GM23248 (cell line): ENCODE measurements around the gene TCTN1. TPM values are rescaled to one million over a fixed set of nuclear protein-coding genes. Genes with fewer than 3 reads are reported as not detected.

Experiments used
- DNase-seq: peaks from one replicate; pipeline ENCODE4 v3.0.0-alpha.2; 2015
- H2AFZ ChIP-seq: fragments of 200-600 bp; sonication (generic); 2 replicates; pipeline ENCODE4 v1.6.1; 2016; ENCODE audit warnings: antibody characterized with exemption
- H3F3A ChIP-seq: fragments of 200-600 bp; sonication (generic); 2 replicates; pipeline ENCODE4 v1.6.1; 2016; ENCODE audit warnings: mild to moderate bottlenecking, antibody characterized with exemption, mixed run types; ENCODE audit not compliant: insufficient read depth
- H3K27ac ChIP-seq: fragments of 200-600 bp; sonication (generic); 2 replicates; pipeline ENCODE4 v1.5.1; 2016; ENCODE audit warnings: mild to moderate bottlenecking
- H3K27me3 ChIP-seq: fragments of 200-600 bp; sonication (generic); replicated peaks from 2 replicates; pipeline ENCODE4 v1.6.1; 2016; ENCODE audit warnings: mild to moderate bottlenecking; ENCODE audit not compliant: insufficient read depth
- H3K36me3 ChIP-seq: fragments of 200-600 bp; sonication (generic); 2 replicates; pipeline ENCODE4 v1.6.1; 2016; ENCODE audit warnings: low read depth, mild to moderate bottlenecking
- H3K4me1 ChIP-seq: fragments of 200-600 bp; sonication (generic); 2 replicates; pipeline ENCODE4 v1.6.1; 2016; ENCODE audit warnings: mild to moderate bottlenecking; ENCODE audit not compliant: insufficient read depth
- H3K4me2 ChIP-seq: fragments of 200-600 bp; sonication (generic); one replicate; pipeline ENCODE4 v1.6.1; 2016; ENCODE audit warnings: mild to moderate bottlenecking; ENCODE audit not compliant: unreplicated experiment
- H3K4me3 ChIP-seq: fragments of 200-600 bp; sonication (generic); 2 replicates; pipeline ENCODE4 v1.5.1; 2016; ENCODE audit warnings: mild to moderate bottlenecking
- H3K79me2 ChIP-seq: fragments of 200-600 bp; sonication (generic); 2 replicates; pipeline ENCODE4 v1.6.1; 2016; ENCODE audit warnings: mild to moderate bottlenecking; ENCODE audit not compliant: insufficient read depth
- H3K9ac ChIP-seq: fragments of 200-600 bp; sonication (generic); 2 replicates; pipeline ENCODE4 v1.6.1; 2016; ENCODE audit warnings: mild to moderate bottlenecking
- H3K9me2 ChIP-seq: fragments of 200-600 bp; sonication (generic); 2 replicates; pipeline ENCODE4 v1.6.1; 2016; ENCODE audit warnings: mixed run types, mild to moderate bottlenecking, moderate library complexity; ENCODE audit not compliant: insufficient read depth
- H3K9me3 ChIP-seq: fragments of 200-600 bp; sonication (generic); one replicate; pipeline ENCODE4 v1.6.1; 2017; ENCODE audit warnings: low read depth
- H4K20me1 ChIP-seq: fragments of 200-600 bp; sonication (generic); 2 replicates; pipeline ENCODE4 v1.6.0; 2016; ENCODE audit not compliant: insufficient read depth
- EZH2 ChIP-seq: fragments of 200-600 bp; sonication (generic); IDR thresholded peaks from 2 replicates; pipeline ENCODE4 v1.6.1; 2018; ENCODE audit warnings: antibody characterized with exemption, mild to moderate bottlenecking; ENCODE audit not compliant: insufficient read depth, poor library complexity, severe bottlenecking
- EZH2phosphoT487 ChIP-seq: fragments of 200-600 bp; sonication (generic); IDR thresholded peaks from 2 replicates; pipeline ENCODE4 v1.6.1; 2018; ENCODE audit warnings: antibody characterized with exemption, moderate library complexity, mild to moderate bottlenecking, low read depth; ENCODE audit not compliant: insufficient read depth
- WGBS, 2 experiments: methylation state at CpG; one replicate each; pipeline ENCODE4 v1.1.6; 2015 to 2017; ENCODE audit warnings: low lambda C conversion rate in 2 of 2, low coverage in 1 of 2; ENCODE audit errors: missing lambda C conversion rate in 2 of 2; 5-methylcytosine and 5-hydroxymethylcytosine counted together
- in situ Hi-C: fragments of 300-500 bp; cut with MboI; formaldehyde crosslinking; loops from 2 replicates; pipeline ENCODE4 v1.15.0; 2020
- polyA plus RNA-seq: library from polyadenylated mRNA; unstranded; fragments of >200 nt; fragmentation: Nextera tagmentation; extraction: Ambion mirVana; gene quantifications from 2 replicates; pipeline ENCODE4 v1.2.1, GENCODE V29; 2016
- total RNA-seq: library from RNA; depleted of rRNA; stranded (reverse); fragments of >200 nt; shearing (Covaris generic); gene quantifications from 2 replicates; pipeline ENCODE4 v1.2.3, GENCODE V29; 2014

The TCTN1 gene
- total and polyA plus RNA-seq, 2 experiments from 2014 or later = 44.3 to 65.2 TPM

DNA sequence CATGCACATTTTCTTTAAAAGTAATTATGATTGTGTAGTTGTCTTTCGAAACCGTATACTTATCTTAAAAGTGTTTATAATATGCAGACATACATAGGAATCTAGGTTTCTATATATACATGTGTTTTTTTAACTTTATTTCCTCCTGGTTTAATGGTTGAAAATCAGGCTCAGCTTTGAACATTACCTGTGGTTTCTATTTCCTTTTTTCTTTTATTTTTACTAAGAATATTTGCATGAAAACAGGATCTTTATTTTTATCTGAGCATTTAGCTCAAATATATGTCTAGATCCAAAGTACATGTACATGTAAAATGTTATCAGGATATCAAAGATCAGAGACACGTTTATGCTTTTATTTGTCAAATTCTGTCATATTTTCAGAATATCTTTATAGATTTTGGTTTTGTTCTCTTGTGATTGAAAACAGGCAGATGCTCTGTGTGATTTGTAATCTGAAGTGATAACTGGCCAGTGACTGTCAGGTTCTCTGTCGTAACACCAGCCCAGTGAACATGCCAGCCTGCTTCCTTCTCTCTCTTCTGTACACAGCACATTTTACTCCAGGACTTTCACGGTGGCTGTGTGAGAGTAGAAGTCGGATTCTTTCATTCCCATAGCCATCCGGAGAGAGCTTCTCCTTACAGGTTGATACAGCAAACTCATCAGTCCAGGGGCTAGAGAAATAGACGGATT lies 13.7 kb downstream of the TCTN1 start:
- 94 to 96% methylated on average over 8 of the region's 8 CpGs for WGBS, 2 experiments
- no peaks in the 10 kb centered on the region for H3K27me3 ChIP-seq

DNA sequence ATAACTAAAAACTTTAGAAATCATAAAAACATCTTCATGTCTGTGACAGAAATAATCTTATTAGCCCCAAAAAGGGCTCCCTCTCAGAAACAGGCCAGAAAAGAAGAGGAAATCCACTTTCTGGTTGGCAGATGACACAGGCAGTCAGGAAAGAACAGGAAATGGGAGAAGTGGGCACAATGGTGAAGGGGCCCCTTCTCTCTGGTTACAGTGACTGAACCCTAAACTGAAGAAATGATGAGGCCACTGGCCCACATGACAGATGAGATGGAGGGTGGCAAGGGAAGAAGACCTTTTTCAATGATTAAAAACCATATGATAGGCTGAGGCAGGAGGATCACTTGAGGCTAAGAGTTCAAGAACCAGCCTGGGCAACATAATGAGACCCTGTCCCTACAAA lies 21.1 kb downstream of the TCTN1 start:
- H3K27me3 ChIP-seq = no peaks in the 10 kb centered on the region
- no peak overlapping the region for H3K4me3 ChIP-seq
- H3K79me2 ChIP-seq = no peaks in the 10 kb centered on the region
- in situ Hi-C loops = no loop called here
- TF ChIP-seq EZH2phosphoT487 (no peak), EZH2 (no peak)
- no peaks in the 10 kb centered on the region for H3K36me3 ChIP-seq
- H4K20me1 ChIP-seq = no peaks in the 10 kb centered on the region
- H3K27ac ChIP-seq = no peak overlapping the region
- no peak overlapping the region for H2AFZ ChIP-seq
- no peak overlapping the region for H3K4me2 ChIP-seq
- no peaks in the 10 kb centered on the region for H3K9me3 ChIP-seq
- peaks cover 3% of the 10 kb centered on the region; the same call in 1 of the 2 replicates for H3K9me2 ChIP-seq
- no peak for DNase-seq
- H3F3A ChIP-seq = no peaks in the 10 kb centered on the region
- H3K4me1 ChIP-seq = peaks cover 9% of the 10 kb centered on the region
- no peak overlapping the region for H3K9ac ChIP-seq

More for the DNA sequence above, 13.7 kb downstream of the TCTN1 start:
- Histone ChIP-seq H3K9ac (no peak overlapping the region), H3K79me2 (no peaks in the 10 kb centered on the region), H3F3A (no peaks in the 10 kb centered on the region), H2AFZ (no peak overlapping the region), H3K36me3 (peaks cover 21% of the 10 kb centered on the region), H3K4me1 (no peaks in the 10 kb centered on the region), H3K4me3 (no peak overlapping the region), H3K9me3 (no peaks in the 10 kb centered on the region), H4K20me1 (no peaks in the 10 kb centered on the region), H3K4me2 (no peak overlapping the region), H3K9me2 (no peaks in the 10 kb centered on the region), H3K27ac (no peak overlapping the region)
- no peak for TF ChIP-seq EZH2
- no peak for TF ChIP-seq EZH2phosphoT487
- in situ Hi-C loops = no loop called here
- DNase-seq = no peak

DNA sequence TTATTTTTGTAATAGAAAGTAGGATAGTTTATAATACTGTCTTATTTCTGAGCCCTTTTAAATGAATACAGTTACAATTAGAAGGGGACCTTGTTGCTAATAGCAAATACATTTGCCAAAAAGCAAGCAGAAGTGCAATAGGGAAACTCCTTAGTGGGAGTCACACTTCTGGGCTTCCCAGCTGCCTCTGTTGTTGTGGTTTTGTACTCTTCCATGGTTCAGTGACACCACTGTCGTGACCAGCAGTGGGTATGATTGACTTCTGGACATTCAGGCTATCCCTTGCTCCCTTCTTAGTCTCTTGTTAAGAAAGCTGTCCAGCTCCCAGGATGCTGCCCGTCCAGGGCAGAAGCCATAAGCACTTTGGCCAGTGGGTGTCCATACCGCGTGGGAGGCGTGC lies 22.6 kb downstream of the TCTN1 start:
- in situ Hi-C loops = no loop called here
- DNase-seq = no peak
- no peak overlapping the region for H3K9ac ChIP-seq
- H3K9me3 ChIP-seq = no peaks in the 10 kb centered on the region
- no peaks in the 10 kb centered on the region for H3F3A ChIP-seq
- no peak overlapping the region for H2AFZ ChIP-seq
- TF ChIP-seq EZH2 (no peak), EZH2phosphoT487 (no peak)
- H3K27me3 ChIP-seq = no peaks in the 10 kb centered on the region
- no peak overlapping the region for H3K27ac ChIP-seq
- H3K4me1 ChIP-seq = peaks cover 10% of the 10 kb centered on the region
- H3K79me2 ChIP-seq = no peaks in the 10 kb centered on the region
- no peak overlapping the region for H3K4me3 ChIP-seq
- no peaks in the 10 kb centered on the region for H4K20me1 ChIP-seq
- peaks cover 7% of the 10 kb centered on the region; the same call in 1 of the 2 replicates for H3K36me3 ChIP-seq
- WGBS, 2 experiments = 91 to 94% methylated on average over 5 of the region's 5 CpGs
- H3K4me2 ChIP-seq = no peak overlapping the region
- peaks cover 3% of the 10 kb centered on the region; the same call in 1 of the 2 replicates for H3K9me2 ChIP-seq

DNA sequence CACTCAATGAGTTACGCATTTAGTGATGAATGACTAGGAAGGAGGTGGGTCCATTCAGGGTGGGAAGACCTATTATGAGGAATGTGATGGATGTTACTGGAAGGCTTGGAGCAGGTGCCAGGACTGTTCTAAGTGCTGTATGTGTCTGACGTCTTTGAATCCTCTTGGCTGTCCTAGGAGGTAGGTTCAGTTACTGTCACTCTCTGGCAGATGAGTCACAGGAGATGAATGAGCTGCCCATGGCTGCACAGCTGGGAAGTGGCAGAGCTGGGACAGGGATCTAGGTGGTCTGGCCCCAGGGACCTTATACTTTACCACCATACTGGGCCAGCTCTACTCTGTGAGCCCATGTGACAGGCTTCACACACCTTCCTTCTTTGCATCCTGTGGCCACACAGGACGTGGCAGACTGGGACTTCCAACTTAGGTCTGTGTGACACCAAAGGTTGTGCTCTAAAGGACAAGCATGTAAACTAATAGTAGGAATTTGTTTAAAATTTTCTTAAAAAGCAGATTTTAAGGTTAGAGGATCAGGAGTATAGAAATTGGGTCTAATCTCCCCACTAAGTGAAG lies 24.0 kb downstream of the TCTN1 start:
- H2AFZ ChIP-seq = no peak overlapping the region
- no peak for DNase-seq
- H3K27me3 ChIP-seq = no peaks in the 10 kb centered on the region
- H3K4me2 ChIP-seq = no peak overlapping the region
- TF ChIP-seq EZH2phosphoT487 = no peak
- no peak for TF ChIP-seq EZH2
- H4K20me1 ChIP-seq = no peaks in the 10 kb centered on the region
- H3K9me3 ChIP-seq = no peaks in the 10 kb centered on the region
- H3K9me2 ChIP-seq = peaks cover 3% of the 10 kb centered on the region; the same call in 1 of the 2 replicates
- WGBS, 2 experiments = 80 to 94% methylated on average over 3 of the region's 3 CpGs
- no peak overlapping the region for H3K9ac ChIP-seq
- no peak overlapping the region for H3K4me3 ChIP-seq
- in situ Hi-C loops = no loop called here
- no peaks in the 10 kb centered on the region for H3F3A ChIP-seq
- no peak overlapping the region for H3K27ac ChIP-seq
- H3K79me2 ChIP-seq = no peaks in the 10 kb centered on the region
- H3K36me3 ChIP-seq = peaks cover 7% of the 10 kb centered on the region; the same call in 1 of the 2 replicates
- peaks cover 10% of the 10 kb centered on the region for H3K4me1 ChIP-seq
